Measurements from ENCODE around the gene PIK3C3.

The PIK3C3 gene

GRCh38 chr18:42126586-42126985 is 171.6 kb downstream of the PIK3C3 start:
- DNase-seq (ENCODE audit: low read depth in 2 of 2): no peak

GRCh38 chr18:42131066-42131929 is 176.3 kb downstream of the PIK3C3 start:
- no peak for DNase-seq (ENCODE audit: low read depth in 2 of 2)

- DNase-seq (ENCODE audit: low read depth in 2 of 2): no peak
Measured at GRCh38 chr18:42131930-42132244, 176.9 kb downstream of the PIK3C3 start.

Measured in stimulated activated CD8-positive, alpha-beta memory T cell treated with anti-CD3 and anti-CD28 coated beads, Interleukin-2, amount 100 ng/mL, for 1 hour (primary cell).